Eye (tissue), 1 donor: ENCODE results near the gene AGBL1.

Experiments used
- DNase-seq: peaks from one replicate; pipeline ENCODE4 v3.0.0-alpha.2; 2015

Gene AGBL1

GRCh38 chr15:86079508-86080266 is at the start of gene AGBL1:
Gene AGBL1 (plus strand): TSS chr15:86079871.
- no peak for DNase-seq

GRCh38 chr15:86034904-86035303 is 44.8 kb upstream of the AGBL1 start:
- DNase-seq = no peak

- no peak for DNase-seq
Observed at GRCh38 chr15:86036243-86036642, 43.4 kb upstream of the AGBL1 start.

- DNase-seq = no peak
Observed at GRCh38 chr15:86038491-86038890, 41.2 kb upstream of the AGBL1 start.

GRCh38 chr15:86040356-86041033 is 39.2 kb upstream of the AGBL1 start:
- DNase-seq = no peak

- DNase-seq = no peak
Observed at GRCh38 chr15:86041399-86041798, 38.3 kb upstream of the AGBL1 start.

- no peak for DNase-seq
Observed at GRCh38 chr15:86042226-86042625, 37.4 kb upstream of the AGBL1 start.

- no peak for DNase-seq
Observed at GRCh38 chr15:86044981-86045380, 34.7 kb upstream of the AGBL1 start.

- DNase-seq = no peak
Observed at GRCh38 chr15:86054338-86054737, 25.3 kb upstream of the AGBL1 start.

GRCh38 chr15:86055688-86056087 is 24.0 kb upstream of the AGBL1 start:
- no peak for DNase-seq

GRCh38 chr15:86059851-86060250 is 19.8 kb upstream of the AGBL1 start:
- no peak for DNase-seq

- no peak for DNase-seq
Observed at GRCh38 chr15:86060674-86061073, 19.0 kb upstream of the AGBL1 start.

- no peak for DNase-seq
Observed at GRCh38 chr15:86061581-86061980, 18.1 kb upstream of the AGBL1 start.

GRCh38 chr15:86062646-86063243 is 16.9 kb upstream of the AGBL1 start:
- DNase-seq = no peak

- peak; percentile 91 for DNase-seq
Observed at GRCh38 chr15:86063356-86064095, 16.1 kb upstream of the AGBL1 start.

GRCh38 chr15:86064326-86064725 is 15.3 kb upstream of the AGBL1 start:
- no peak for DNase-seq

GRCh38 chr15:86066174-86066834 is 13.4 kb upstream of the AGBL1 start:
- DNase-seq = no peak

- no peak for DNase-seq
Observed at GRCh38 chr15:86073281-86073680, 6.4 kb upstream of the AGBL1 start.

- no peak for DNase-seq
Observed at GRCh38 chr15:86076468-86076867, 3.2 kb upstream of the AGBL1 start.

- no peak for DNase-seq
Observed at GRCh38 chr15:86077070-86077469, 2.6 kb upstream of the AGBL1 start.

GRCh38 chr15:86080302-86080701 is 631 bp downstream of the AGBL1 start:
- DNase-seq = no peak

GRCh38 chr15:86082619-86083380 is 3.1 kb downstream of the AGBL1 start:
- no peak for DNase-seq
